Panc1 (cell line): Measurements from ENCODE around the gene GTSF1L.

Source experiments
- POLR2AphosphoS5 ChIP-seq: IDR thresholded peaks from 2 replicates; pipeline ENCODE4 v1.6.1; 2012; ENCODE audit warnings: mild to moderate bottlenecking, low read depth, low read length, moderate library complexity
- SIN3A ChIP-seq: IDR thresholded peaks from 2 replicates; pipeline ENCODE4 v1.6.1; 2012; ENCODE audit warnings: low read depth, mild to moderate bottlenecking, low read length, moderate library complexity, borderline replicate concordance; ENCODE audit not compliant: insufficient read depth
- TCF7L2 ChIP-seq: IDR thresholded peaks from 2 replicates; pipeline ENCODE4 v1.6.1; 2011; ENCODE audit warnings: mild to moderate bottlenecking, low read depth, low read length, inconsistent platforms
- TF ChIP-seq, protein P1 (sequence below): fragments of 450-650 bp; IDR thresholded peaks from 2 replicates; pipeline ENCODE4 v1.5.1; 2017; ENCODE audit warnings: mild to moderate bottlenecking
- TF ChIP-seq, protein P2 (sequence below), 2 experiments: IDR thresholded peaks; 2 replicates each; pipeline ENCODE4 v1.6.1; 2011 to 2012; ENCODE audit warnings: low read depth in 2 of 2, control low read depth in 1 of 2, low read length in 1 of 2, mild to moderate bottlenecking in 1 of 2, moderate library complexity in 1 of 2; ENCODE audit not compliant: insufficient read depth in 1 of 2

DNA sequence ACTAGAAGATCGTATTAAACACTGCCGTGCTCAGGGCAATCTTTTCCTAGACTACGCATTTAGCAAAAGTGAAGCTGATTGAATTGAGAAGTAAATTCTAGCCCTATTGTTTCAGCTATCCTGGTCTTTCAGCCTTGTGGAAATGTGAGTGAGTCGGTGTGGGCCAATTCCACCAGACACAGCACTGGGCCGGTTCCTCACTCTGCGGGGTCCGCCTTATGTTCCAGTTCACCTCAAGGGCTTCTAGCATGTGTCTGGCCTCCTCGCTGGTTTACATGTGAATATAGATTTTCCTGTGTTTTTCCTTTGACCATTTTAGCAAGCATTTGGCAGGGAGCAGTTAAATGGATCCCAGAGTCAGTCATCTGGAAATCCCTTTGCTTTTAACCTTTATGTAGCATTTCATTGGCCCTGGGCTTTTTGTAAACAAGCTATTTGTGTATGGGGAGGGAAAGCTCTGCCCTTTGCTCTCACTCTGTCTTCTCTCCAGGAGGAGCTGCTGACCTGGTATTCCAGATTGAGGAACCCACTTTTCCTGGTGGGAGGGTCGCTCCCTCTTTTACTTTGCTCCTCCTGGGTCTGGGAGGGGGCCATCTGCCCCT is 12.4 kb upstream of the GTSF1L start:
- TF ChIP-seq, protein P1, sequence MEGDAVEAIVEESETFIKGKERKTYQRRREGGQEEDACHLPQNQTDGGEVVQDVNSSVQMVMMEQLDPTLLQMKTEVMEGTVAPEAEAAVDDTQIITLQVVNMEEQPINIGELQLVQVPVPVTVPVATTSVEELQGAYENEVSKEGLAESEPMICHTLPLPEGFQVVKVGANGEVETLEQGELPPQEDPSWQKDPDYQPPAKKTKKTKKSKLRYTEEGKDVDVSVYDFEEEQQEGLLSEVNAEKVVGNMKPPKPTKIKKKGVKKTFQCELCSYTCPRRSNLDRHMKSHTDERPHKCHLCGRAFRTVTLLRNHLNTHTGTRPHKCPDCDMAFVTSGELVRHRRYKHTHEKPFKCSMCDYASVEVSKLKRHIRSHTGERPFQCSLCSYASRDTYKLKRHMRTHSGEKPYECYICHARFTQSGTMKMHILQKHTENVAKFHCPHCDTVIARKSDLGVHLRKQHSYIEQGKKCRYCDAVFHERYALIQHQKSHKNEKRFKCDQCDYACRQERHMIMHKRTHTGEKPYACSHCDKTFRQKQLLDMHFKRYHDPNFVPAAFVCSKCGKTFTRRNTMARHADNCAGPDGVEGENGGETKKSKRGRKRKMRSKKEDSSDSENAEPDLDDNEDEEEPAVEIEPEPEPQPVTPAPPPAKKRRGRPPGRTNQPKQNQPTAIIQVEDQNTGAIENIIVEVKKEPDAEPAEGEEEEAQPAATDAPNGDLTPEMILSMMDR: no peak
- TF ChIP-seq POLR2AphosphoS5: no peak
- TF ChIP-seq SIN3A: no peak
- TF ChIP-seq TCF7L2: no peak
- TF ChIP-seq, protein P2, sequence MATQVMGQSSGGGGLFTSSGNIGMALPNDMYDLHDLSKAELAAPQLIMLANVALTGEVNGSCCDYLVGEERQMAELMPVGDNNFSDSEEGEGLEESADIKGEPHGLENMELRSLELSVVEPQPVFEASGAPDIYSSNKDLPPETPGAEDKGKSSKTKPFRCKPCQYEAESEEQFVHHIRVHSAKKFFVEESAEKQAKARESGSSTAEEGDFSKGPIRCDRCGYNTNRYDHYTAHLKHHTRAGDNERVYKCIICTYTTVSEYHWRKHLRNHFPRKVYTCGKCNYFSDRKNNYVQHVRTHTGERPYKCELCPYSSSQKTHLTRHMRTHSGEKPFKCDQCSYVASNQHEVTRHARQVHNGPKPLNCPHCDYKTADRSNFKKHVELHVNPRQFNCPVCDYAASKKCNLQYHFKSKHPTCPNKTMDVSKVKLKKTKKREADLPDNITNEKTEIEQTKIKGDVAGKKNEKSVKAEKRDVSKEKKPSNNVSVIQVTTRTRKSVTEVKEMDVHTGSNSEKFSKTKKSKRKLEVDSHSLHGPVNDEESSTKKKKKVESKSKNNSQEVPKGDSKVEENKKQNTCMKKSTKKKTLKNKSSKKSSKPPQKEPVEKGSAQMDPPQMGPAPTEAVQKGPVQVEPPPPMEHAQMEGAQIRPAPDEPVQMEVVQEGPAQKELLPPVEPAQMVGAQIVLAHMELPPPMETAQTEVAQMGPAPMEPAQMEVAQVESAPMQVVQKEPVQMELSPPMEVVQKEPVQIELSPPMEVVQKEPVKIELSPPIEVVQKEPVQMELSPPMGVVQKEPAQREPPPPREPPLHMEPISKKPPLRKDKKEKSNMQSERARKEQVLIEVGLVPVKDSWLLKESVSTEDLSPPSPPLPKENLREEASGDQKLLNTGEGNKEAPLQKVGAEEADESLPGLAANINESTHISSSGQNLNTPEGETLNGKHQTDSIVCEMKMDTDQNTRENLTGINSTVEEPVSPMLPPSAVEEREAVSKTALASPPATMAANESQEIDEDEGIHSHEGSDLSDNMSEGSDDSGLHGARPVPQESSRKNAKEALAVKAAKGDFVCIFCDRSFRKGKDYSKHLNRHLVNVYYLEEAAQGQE (IDR thresholded peaks at IDR 0.05; ENCODE audit: insufficient read depth in 1 of 2, low read depth in 2 of 2, low read length in 1 of 2): no peak
